HS-5 (cell line): Measurements from ENCODE around the gene CCS.
"Not testable (repeated sequence)": the region's sequence is repeated elsewhere in the genome, so short reads cannot be mapped to it uniquely, and the experiment has no call there.

Experiments used
- DNase-seq: peaks from one replicate; pipeline ENCODE4 v3.0.0-alpha.2; 2012; ENCODE audit warnings: low read depth

CCS gene

GRCh38 chr11:66626382-66626781, 33.4 kb downstream of the CCS start:
- DNase-seq, result no peak

- DNase-seq, result no peak
These were observed 33.9 kb downstream of the CCS start for GRCh38 chr11:66626926-66627325.

- DNase-seq, result no peak
These were observed 35.1 kb downstream of the CCS start for GRCh38 chr11:66628061-66628603.

GRCh38 chr11:66629356-66629755, 36.4 kb downstream of the CCS start:
- no peak for DNase-seq

- DNase-seq, result no peak
These were observed 38.9 kb downstream of the CCS start for GRCh38 chr11:66631883-66632282.

GRCh38 chr11:66632952-66633351, 40.0 kb downstream of the CCS start:
- no peak for DNase-seq

- no peak for DNase-seq
These were observed 43.4 kb downstream of the CCS start for GRCh38 chr11:66636411-66636810.

GRCh38 chr11:66637557-66638176, 44.7 kb downstream of the CCS start:
- no peak for DNase-seq

- DNase-seq, result peak; percentile 99
These were observed 45.4 kb downstream of the CCS start, which contains the start of gene RBM4 for GRCh38 chr11:66638177-66639065. RBM4 (plus strand) TSS chr11:66638703; CDS start chr11:66639712, 1,009 bp downstream.

- no peak for DNase-seq
These were observed 46.3 kb downstream of the CCS start for GRCh38 chr11:66639066-66639813.

- not testable (repeated sequence) for DNase-seq
These were observed 46.9 kb downstream of the CCS start for GRCh38 chr11:66639814-66640340.

GRCh38 chr11:66641834-66642233, 48.8 kb downstream of the CCS start:
- no peak for DNase-seq

- DNase-seq, result no peak
These were observed 50.9 kb downstream of the CCS start for GRCh38 chr11:66643745-66644437.

- DNase-seq, result no peak
These were observed 53.8 kb downstream of the CCS start for GRCh38 chr11:66646828-66647227.

GRCh38 chr11:66649903-66650302, 56.9 kb downstream of the CCS start:
- DNase-seq, result no peak

- DNase-seq, result no peak
These were observed 58.0 kb downstream of the CCS start for GRCh38 chr11:66651016-66651415.

GRCh38 chr11:66652651-66653050, 59.7 kb downstream of the CCS start:
- no peak for DNase-seq

GRCh38 chr11:66653123-66653522, 60.1 kb downstream of the CCS start:
- DNase-seq, result no peak
